ENCODE results near the gene ITGB1BP2. TPM values are rescaled to one million over a fixed set of nuclear protein-coding genes. Genes with fewer than 3 reads are reported as not detected.
"Not testable (repeated sequence)": the region's sequence is repeated elsewhere in the genome, so short reads cannot be mapped to it uniquely, and the experiment has no call there.

ITGB1BP2 gene
- total RNA-seq, 1 donor from 2014 or later = 0.99 TPM

- Histone ChIP-seq H3K79me2 (ENCODE audit: low read depth) (no peaks in the 10 kb centered on the region), H3K27me3 (no peaks in the 10 kb centered on the region), H2AFZ (replicated peaks) (no peak overlapping the region), H3K9ac (no peak overlapping the region), H4K20me1 (ENCODE audit: low read depth) (peaks cover 35% of the 10 kb centered on the region), H3K9me3 (ENCODE audit: low read depth) (no peaks in the 10 kb centered on the region), H3K36me3 (no peaks in the 10 kb centered on the region), H3K4me2 (no peak overlapping the region), H3K4me3 (no peak overlapping the region), H3K27ac (no peak overlapping the region), H3F3A (ENCODE audit: low read depth) (peaks cover 38% of the 10 kb centered on the region), H3K4me1 (no peaks in the 10 kb centered on the region)
- H3K9me3 Mint-ChIP-seq = peaks cover 7% of the 10 kb centered on the region
- H3K27me3 Mint-ChIP-seq (ENCODE audit: insufficient read depth, low read depth) = peaks cover 4% of the 10 kb centered on the region
- peaks cover 3% of the 10 kb centered on the region for H3K4me1 Mint-ChIP-seq
- no peak overlapping the region for H3K4me3 Mint-ChIP-seq
- TF ChIP-seq EZH2phosphoT487 (IDR thresholded peaks at IDR 0.05) = no peak
- TF ChIP-seq EZH2 (IDR thresholded peaks at IDR 0.05) = no peak
- TF ChIP-seq, protein P1, sequence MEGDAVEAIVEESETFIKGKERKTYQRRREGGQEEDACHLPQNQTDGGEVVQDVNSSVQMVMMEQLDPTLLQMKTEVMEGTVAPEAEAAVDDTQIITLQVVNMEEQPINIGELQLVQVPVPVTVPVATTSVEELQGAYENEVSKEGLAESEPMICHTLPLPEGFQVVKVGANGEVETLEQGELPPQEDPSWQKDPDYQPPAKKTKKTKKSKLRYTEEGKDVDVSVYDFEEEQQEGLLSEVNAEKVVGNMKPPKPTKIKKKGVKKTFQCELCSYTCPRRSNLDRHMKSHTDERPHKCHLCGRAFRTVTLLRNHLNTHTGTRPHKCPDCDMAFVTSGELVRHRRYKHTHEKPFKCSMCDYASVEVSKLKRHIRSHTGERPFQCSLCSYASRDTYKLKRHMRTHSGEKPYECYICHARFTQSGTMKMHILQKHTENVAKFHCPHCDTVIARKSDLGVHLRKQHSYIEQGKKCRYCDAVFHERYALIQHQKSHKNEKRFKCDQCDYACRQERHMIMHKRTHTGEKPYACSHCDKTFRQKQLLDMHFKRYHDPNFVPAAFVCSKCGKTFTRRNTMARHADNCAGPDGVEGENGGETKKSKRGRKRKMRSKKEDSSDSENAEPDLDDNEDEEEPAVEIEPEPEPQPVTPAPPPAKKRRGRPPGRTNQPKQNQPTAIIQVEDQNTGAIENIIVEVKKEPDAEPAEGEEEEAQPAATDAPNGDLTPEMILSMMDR (IDR thresholded peaks at IDR 0.05) = no peak
- H3K36me3 Mint-ChIP-seq = peaks cover 24% of the 10 kb centered on the region
- DNase-seq (ENCODE audit: low spot score) = no peak
- H3K27ac Mint-ChIP-seq = no peak overlapping the region
These were observed 1.1 kb downstream of the ITGB1BP2 start for GRCh38 chrX:71302461-71303213.

DNA sequence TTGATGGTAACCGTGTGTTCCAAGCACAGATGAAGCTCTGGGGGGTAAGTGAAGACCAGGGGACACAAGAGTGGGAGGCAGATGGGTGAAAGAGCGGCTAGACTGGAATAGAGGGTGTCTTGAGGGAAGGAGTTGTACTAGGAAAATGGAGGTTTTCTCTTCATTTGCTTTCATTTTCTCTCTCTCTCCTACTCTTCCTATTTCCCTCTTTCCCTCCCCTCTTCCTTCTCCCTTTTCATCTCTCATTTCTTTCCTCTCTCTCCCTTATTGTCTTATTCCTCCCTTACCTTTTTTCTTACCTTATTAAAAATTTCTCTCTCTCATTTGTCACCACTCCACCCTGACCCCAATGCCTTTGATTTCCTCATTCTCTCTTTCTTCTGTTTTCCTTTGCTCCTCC is 3.0 kb downstream of the ITGB1BP2 start:
- Mint-ChIP-seq H3K27ac (no peak overlapping the region), H3K27me3 (ENCODE audit: insufficient read depth, low read depth) (peaks cover 4% of the 10 kb centered on the region), H3K4me1 (peaks cover 3% of the 10 kb centered on the region), H3K4me3 (no peak overlapping the region), H3K9me3 (peaks cover 7% of the 10 kb centered on the region), H3K36me3 (peaks cover 12% of the 10 kb centered on the region)
- H3K27me3 ChIP-seq = no peaks in the 10 kb centered on the region
- no peak overlapping the region for H3K27ac ChIP-seq
- H3K4me3 ChIP-seq = no peak overlapping the region
- DNase-seq (ENCODE audit: low spot score) = no peak
- H4K20me1 ChIP-seq (ENCODE audit: low read depth) = peaks cover 18% of the 10 kb centered on the region
- TF ChIP-seq EZH2 (IDR thresholded peaks at IDR 0.05) (no peak), EZH2phosphoT487 (IDR thresholded peaks at IDR 0.05) (no peak)
- TF ChIP-seq, protein P1 (IDR thresholded peaks at IDR 0.05) = no peak
- H3K4me2 ChIP-seq = no peak overlapping the region
- H3K36me3 ChIP-seq = no peaks in the 10 kb centered on the region
- H3K79me2 ChIP-seq (ENCODE audit: low read depth) = no peaks in the 10 kb centered on the region
- H2AFZ ChIP-seq (replicated peaks) = no peak overlapping the region
- peaks cover 21% of the 10 kb centered on the region for H3F3A ChIP-seq (ENCODE audit: low read depth)
- H3K9ac ChIP-seq = no peak overlapping the region
- H3K4me1 ChIP-seq = no peaks in the 10 kb centered on the region
- no peaks in the 10 kb centered on the region for H3K9me3 ChIP-seq (ENCODE audit: low read depth)

- no peak overlapping the region for H2AFZ ChIP-seq (replicated peaks)
- H3K27ac Mint-ChIP-seq = no peak overlapping the region
- TF ChIP-seq EZH2 (IDR thresholded peaks at IDR 0.05) (no peak), EZH2phosphoT487 (IDR thresholded peaks at IDR 0.05) (no peak)
- TF ChIP-seq, protein P1 (IDR thresholded peaks at IDR 0.05) = no peak
- no peaks in the 10 kb centered on the region for H3K9me3 ChIP-seq (ENCODE audit: low read depth)
- no peaks in the 10 kb centered on the region for H3F3A ChIP-seq (ENCODE audit: low read depth)
- no peaks in the 10 kb centered on the region for H3K4me1 ChIP-seq
- H3K27ac ChIP-seq = no peak overlapping the region
- no peak overlapping the region for H3K4me3 ChIP-seq
- no peaks in the 10 kb centered on the region for H3K9me3 Mint-ChIP-seq
- peaks cover 3% of the 10 kb centered on the region for H3K36me3 Mint-ChIP-seq
- no peak for DNase-seq (ENCODE audit: low spot score)
- no peaks in the 10 kb centered on the region for H3K36me3 ChIP-seq
- no peak overlapping the region for H3K4me3 Mint-ChIP-seq
- H3K27me3 Mint-ChIP-seq (ENCODE audit: insufficient read depth, low read depth) = no peaks in the 10 kb centered on the region
- no peak overlapping the region for H3K4me2 ChIP-seq
- H3K79me2 ChIP-seq (ENCODE audit: low read depth) = no peaks in the 10 kb centered on the region
- no peaks in the 10 kb centered on the region for H3K4me1 Mint-ChIP-seq
- no peaks in the 10 kb centered on the region for H4K20me1 ChIP-seq (ENCODE audit: low read depth)
- H3K9ac ChIP-seq = no peak overlapping the region
- no peaks in the 10 kb centered on the region for H3K27me3 ChIP-seq
These were observed 14.4 kb downstream of the ITGB1BP2 start for GRCh38 chrX:71315917-71316316.

GRCh38 chrX:71316959-71317358 is 15.4 kb downstream of the ITGB1BP2 start:
- not testable (repeated sequence) for H3K27ac Mint-ChIP-seq; H3K4me3 Mint-ChIP-seq; H3K27me3 Mint-ChIP-seq (ENCODE audit: insufficient read depth, low read depth); H3K9ac ChIP-seq; H4K20me1 ChIP-seq (ENCODE audit: low read depth); H3K36me3 Mint-ChIP-seq; H3K36me3 ChIP-seq; H3K27me3 ChIP-seq; H3K9me3 ChIP-seq (ENCODE audit: low read depth); H3K4me3 ChIP-seq; H3K79me2 ChIP-seq (ENCODE audit: low read depth); H2AFZ ChIP-seq (replicated peaks); H3K4me1 Mint-ChIP-seq; DNase-seq (ENCODE audit: low spot score); H3F3A ChIP-seq (ENCODE audit: low read depth); H3K27ac ChIP-seq; H3K4me1 ChIP-seq; H3K9me3 Mint-ChIP-seq; H3K4me2 ChIP-seq
